Measurements from ENCODE around the gene TUT4.

Gene TUT4

DNA sequence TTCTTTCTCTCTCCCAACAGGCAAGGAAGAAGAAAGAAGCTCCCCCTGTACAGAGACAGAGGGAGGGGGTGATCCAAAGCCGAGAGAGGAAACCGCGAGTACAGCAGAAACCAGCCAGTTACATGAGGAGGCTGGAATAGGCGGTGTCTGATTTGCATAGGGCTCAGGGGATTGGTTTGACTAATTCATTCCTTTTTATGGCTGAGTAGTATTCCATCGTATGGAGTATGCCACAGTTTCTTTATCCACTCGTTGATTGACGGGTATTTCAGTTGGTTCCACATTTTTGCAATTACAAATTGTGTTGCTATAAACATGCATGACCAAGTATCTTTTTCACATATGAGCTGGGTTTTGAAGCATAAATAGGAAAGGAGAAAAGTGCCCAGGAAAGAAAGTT is 45.8 kb upstream of the TUT4 start:
- no peak overlapping the region for H3K4me3 ChIP-seq (ENCODE audit: low read length)
- no peak for DNase-seq (ENCODE audit: low read depth)
- TF ChIP-seq, protein P1, sequence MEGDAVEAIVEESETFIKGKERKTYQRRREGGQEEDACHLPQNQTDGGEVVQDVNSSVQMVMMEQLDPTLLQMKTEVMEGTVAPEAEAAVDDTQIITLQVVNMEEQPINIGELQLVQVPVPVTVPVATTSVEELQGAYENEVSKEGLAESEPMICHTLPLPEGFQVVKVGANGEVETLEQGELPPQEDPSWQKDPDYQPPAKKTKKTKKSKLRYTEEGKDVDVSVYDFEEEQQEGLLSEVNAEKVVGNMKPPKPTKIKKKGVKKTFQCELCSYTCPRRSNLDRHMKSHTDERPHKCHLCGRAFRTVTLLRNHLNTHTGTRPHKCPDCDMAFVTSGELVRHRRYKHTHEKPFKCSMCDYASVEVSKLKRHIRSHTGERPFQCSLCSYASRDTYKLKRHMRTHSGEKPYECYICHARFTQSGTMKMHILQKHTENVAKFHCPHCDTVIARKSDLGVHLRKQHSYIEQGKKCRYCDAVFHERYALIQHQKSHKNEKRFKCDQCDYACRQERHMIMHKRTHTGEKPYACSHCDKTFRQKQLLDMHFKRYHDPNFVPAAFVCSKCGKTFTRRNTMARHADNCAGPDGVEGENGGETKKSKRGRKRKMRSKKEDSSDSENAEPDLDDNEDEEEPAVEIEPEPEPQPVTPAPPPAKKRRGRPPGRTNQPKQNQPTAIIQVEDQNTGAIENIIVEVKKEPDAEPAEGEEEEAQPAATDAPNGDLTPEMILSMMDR (conservative IDR thresholded peaks at IDR 0.05; ENCODE audit: low read depth, low read length) = no peak

DNA sequence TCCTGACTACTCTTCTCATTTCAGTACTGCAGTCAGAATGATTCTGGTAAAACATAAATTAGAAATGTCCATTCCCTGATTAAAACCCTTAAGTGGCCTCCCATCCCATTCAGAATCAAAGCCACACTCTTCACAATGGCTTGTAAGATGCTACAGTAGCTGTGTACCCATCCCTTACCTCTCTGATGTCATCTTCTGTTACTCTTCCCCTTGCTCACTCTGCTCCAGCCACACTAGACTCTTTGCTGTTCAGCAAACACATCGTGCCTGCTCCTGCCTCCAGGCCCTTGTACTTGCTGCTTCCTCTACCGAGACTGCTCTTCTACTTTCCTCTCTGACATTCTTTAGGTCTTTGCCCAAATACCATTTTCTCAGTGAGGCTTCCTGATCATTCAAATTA is 45.0 kb upstream of the TUT4 start:
- no peak for DNase-seq (ENCODE audit: low read depth)
- TF ChIP-seq, protein P1 (conservative IDR thresholded peaks at IDR 0.05; ENCODE audit: low read depth, low read length) = no peak
- no peak overlapping the region for H3K4me3 ChIP-seq (ENCODE audit: low read length)

DNA sequence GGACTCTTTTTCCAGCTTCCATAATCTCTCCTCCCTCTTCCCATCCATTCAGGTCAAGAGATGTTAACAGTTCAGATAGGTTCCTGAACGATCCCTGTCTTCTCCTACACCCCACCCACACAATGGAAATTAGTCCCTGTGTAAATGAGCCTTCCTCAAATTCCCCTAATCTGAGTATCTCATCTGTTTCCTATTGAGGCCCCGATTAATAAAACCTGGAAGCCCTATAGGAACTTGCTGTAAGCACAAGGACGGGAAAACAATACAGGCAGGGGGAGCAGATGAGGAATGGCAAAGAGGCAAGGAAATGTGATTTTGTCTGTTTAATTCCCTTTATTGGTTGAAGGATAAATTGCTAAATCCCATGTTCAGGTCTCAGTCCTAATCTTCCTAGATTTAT is 42.2 kb upstream of the TUT4 start:
- DNase-seq (ENCODE audit: low read depth) = no peak
- H3K4me3 ChIP-seq (ENCODE audit: low read length) = no peak overlapping the region
- TF ChIP-seq, protein P1 (conservative IDR thresholded peaks at IDR 0.05; ENCODE audit: low read depth, low read length) = no peak

- H3K4me3 ChIP-seq (ENCODE audit: low read length) = no peak overlapping the region
- DNase-seq (ENCODE audit: low read depth) = no peak
Observed at GRCh38 chr1:52593495-52593894, 40.6 kb upstream of the TUT4 start.

GRCh38 chr1:52592637-52593323 is 39.9 kb upstream of the TUT4 start:
- no peak for DNase-seq (ENCODE audit: low read depth)
- H3K4me3 ChIP-seq (ENCODE audit: low read length) = no peak overlapping the region
- TF ChIP-seq, protein P1 (conservative IDR thresholded peaks at IDR 0.05; ENCODE audit: low read depth, low read length) = no peak

More at GRCh38 chr1:52593495-52593894, 40.6 kb upstream of the TUT4 start:
- TF ChIP-seq, protein P1 (conservative IDR thresholded peaks at IDR 0.05; ENCODE audit: low read depth, low read length) = no peak

- H3K4me3 ChIP-seq (ENCODE audit: low read length) = no peak overlapping the region
- TF ChIP-seq, protein P1 (conservative IDR thresholded peaks at IDR 0.05; ENCODE audit: low read depth, low read length) = no peak
- DNase-seq (ENCODE audit: low read depth) = no peak
Observed at GRCh38 chr1:52590266-52590665, 37.4 kb upstream of the TUT4 start.

DNA sequence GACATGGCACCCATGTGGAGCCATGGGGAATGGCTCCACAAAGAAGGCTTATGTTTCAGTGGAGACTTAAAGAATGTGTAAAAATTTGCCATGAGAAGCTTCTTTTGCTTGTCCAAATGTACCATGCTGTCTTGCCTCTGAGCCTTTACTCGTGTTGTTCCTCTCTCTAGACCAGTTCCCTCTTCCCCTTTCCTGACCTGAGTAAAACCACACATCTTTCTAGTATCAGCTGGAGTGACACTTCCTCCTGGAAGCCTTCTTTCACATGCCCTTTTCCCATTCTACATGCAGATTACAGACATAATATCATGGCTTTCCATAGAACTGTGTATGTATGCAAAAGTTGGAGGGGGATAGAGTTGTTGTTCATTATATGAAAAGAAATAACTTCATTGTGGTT is 35.6 kb upstream of the TUT4 start:
- no peak for DNase-seq (ENCODE audit: low read depth)
- TF ChIP-seq, protein P1 (conservative IDR thresholded peaks at IDR 0.05; ENCODE audit: low read depth, low read length) = no peak
- H3K4me3 ChIP-seq (ENCODE audit: low read length) = no peak overlapping the region

All from retinal pigment epithelial cell (primary cell).